Measurements from ENCODE around the gene MCL1.

GRCh38 chr1:150551784-150552127 is 27.7 kb downstream of the MCL1 start:
- TF ChIP-seq POLR2A (IDR thresholded peaks at IDR 0.05) (no peak), CTCF (IDR thresholded peaks at IDR 0.05) (no peak), EP300 (IDR thresholded peaks at IDR 0.05) (no peak)

Measured in gastroesophageal sphincter (tissue), 3 donors.